Effector CD4-positive, alpha-beta T cell (primary cell): ENCODE results near the gene ZFAND3.
"Not testable (repeated sequence)": the region's sequence is repeated elsewhere in the genome, so short reads cannot be mapped to it uniquely, and the experiment has no call there.

Source experiments
- DNase-seq: peaks from one replicate; pipeline ENCODE4 v3.0.0-alpha.2; 2020

ZFAND3 gene

GRCh38 chr6:37974943-37975342 is 155.4 kb downstream of the ZFAND3 start:
- DNase-seq: no peak

- DNase-seq: no peak
Observed at GRCh38 chr6:37977715-37978114, 158.2 kb downstream of the ZFAND3 start.

GRCh38 chr6:37979392-37980221 is 160.1 kb downstream of the ZFAND3 start:
- no peak for DNase-seq

- DNase-seq: no peak
Observed at GRCh38 chr6:37980222-37980595, 160.7 kb downstream of the ZFAND3 start.

- DNase-seq: no peak
Observed at GRCh38 chr6:37981626-37982025, 162.1 kb downstream of the ZFAND3 start.

GRCh38 chr6:37982317-37982716 is 162.8 kb downstream of the ZFAND3 start:
- DNase-seq: no peak

GRCh38 chr6:37983720-37984501 is 164.4 kb downstream of the ZFAND3 start:
- DNase-seq: no peak

- DNase-seq: no peak
Observed at GRCh38 chr6:37984578-37984977, 165.1 kb downstream of the ZFAND3 start.

- DNase-seq: no peak
Observed at GRCh38 chr6:37985355-37985754, 165.8 kb downstream of the ZFAND3 start.

- DNase-seq: no peak
Observed at GRCh38 chr6:37987018-37987417, 167.5 kb downstream of the ZFAND3 start.

GRCh38 chr6:37987559-37987958 is 168.0 kb downstream of the ZFAND3 start:
- no peak for DNase-seq

- DNase-seq: no peak
Observed at GRCh38 chr6:37988127-37988526, 168.6 kb downstream of the ZFAND3 start.

GRCh38 chr6:37988696-37989095 is 169.2 kb downstream of the ZFAND3 start:
- no peak for DNase-seq

GRCh38 chr6:37990762-37991525 is 171.4 kb downstream of the ZFAND3 start:
- no peak for DNase-seq

- DNase-seq: no peak
Observed at GRCh38 chr6:37992749-37993148, 173.2 kb downstream of the ZFAND3 start.

- DNase-seq: not testable (repeated sequence)
Observed at GRCh38 chr6:37993194-37993593, 173.7 kb downstream of the ZFAND3 start.

- DNase-seq: no peak
Observed at GRCh38 chr6:37993596-37993995, 174.1 kb downstream of the ZFAND3 start.

GRCh38 chr6:37994223-37994622 is 174.7 kb downstream of the ZFAND3 start:
- no peak for DNase-seq

GRCh38 chr6:37998366-37998765 is 178.8 kb downstream of the ZFAND3 start:
- no peak for DNase-seq

GRCh38 chr6:38001386-38001785 is 181.9 kb downstream of the ZFAND3 start:
- no peak for DNase-seq

GRCh38 chr6:38004908-38005307 is 185.4 kb downstream of the ZFAND3 start:
- DNase-seq: no peak

GRCh38 chr6:38011937-38012336 is 192.4 kb downstream of the ZFAND3 start:
- DNase-seq: no peak

GRCh38 chr6:38012573-38012972 is 193.0 kb downstream of the ZFAND3 start:
- no peak for DNase-seq
